T47D (cell line): ENCODE results near the gene RUFY4.
A peak's percentile ranks its signal among the peaks of the same experiment; 100 is the strongest.
"Not testable (repeated sequence)": the region's sequence is repeated elsewhere in the genome, so short reads cannot be mapped to it uniquely, and the experiment has no call there.

Source experiments
- DNase-seq, 2 experiments: peaks; one replicate each; pipeline versions ENCODE4 v3.0.0 to v3.0.0-alpha.2; 2011 to 2012; ENCODE audit warnings: low read depth in 1 of 2, low spot score in 1 of 2
- JUND ChIP-seq: IDR thresholded peaks from 2 replicates; pipeline ENCODE4 v1.6.1; 2012; ENCODE audit warnings: low read depth
- in situ Hi-C: cut with HindIII; loops from 2 replicates; pipeline ENCODE4 v1.10.0; 2016; ENCODE audit warnings: low sequenced_read_pairs, low pct_unique_long_range_greater_than_20kb

Gene RUFY4

DNA sequence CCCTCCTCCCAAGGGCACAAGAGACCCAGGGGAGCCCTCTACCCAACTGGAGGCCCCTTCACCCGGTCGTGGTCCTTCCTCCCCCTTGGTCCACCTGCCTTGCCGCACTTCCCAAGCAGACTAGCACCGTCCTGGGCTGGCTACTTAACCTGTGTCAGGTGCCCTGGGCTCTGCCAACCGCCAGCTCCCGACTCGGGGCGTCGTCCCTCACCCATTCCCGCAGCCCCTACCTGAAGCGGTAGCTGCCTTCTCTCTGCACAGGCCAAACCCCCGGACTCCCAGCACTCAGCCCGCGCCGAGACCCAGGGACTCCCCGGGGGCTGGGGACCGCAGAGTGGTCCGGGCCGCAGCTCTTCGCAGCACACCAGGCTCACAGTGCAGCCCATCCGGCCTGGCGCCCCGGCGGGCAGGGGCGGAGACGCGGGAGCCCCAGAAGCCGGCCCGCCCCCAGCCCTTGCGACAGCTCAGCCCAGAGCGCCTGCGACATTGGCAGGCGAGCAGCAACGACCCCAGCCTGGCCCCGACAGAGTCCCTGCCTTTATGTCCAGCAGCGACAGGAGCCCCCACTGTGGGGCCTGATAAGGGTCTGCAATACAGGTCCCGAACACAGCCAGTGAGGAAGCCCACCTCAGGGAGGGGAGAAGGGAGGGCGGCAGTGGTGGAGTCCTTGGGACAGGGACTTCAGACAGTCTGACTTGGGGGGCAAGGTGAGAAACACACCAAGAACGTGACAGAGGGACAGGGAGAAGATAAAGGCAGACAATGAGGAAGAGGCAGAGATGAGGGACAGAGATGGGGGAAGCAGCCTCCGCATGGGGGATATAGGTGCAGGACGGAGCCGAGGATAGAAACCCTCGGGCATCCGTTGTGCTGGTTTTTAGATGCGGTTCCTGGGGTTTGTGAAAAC, 35.2 kb upstream of the RUFY4 start:
- TF ChIP-seq JUND = no peak
- no peak for DNase-seq
- in situ Hi-C loops = no loop called here

DNA sequence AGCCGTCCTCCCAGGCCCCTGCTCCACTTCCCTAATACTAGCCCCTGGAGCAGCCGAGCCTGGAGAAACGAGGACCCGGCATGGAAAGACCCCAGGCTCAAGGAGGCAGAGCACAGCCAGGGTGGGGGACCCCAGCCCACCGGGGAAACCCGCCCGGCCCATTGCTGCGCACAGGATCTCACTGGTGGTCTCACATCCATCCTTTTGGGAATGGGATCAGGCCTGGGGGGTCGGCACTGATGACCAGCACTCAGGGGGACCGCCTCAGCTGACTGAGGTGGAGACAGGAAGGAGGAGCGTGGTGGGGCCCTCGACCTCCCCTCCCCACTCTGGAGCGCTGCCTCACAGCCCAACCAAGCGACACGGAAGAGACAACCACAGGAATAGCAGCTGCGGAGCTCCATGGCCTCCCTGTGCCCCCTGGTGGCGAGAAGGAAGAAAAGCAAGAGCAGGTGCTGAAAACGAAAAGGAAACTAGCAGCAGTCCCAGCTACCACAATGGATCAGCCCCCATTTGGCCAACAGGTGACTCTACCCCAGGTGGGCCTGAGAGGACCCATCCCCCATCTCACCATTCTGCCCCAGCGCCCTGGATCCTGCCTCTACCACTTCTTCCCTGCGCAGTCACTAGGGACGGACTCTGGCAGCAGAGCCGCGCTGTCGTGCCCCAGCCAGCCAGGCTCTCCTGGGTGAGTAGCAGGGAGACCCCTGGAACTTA, 34.4 kb upstream of the RUFY4 start:
- in situ Hi-C loops = not testable (repeated sequence)
- DNase-seq = peak; percentile 33 to 54

DNA sequence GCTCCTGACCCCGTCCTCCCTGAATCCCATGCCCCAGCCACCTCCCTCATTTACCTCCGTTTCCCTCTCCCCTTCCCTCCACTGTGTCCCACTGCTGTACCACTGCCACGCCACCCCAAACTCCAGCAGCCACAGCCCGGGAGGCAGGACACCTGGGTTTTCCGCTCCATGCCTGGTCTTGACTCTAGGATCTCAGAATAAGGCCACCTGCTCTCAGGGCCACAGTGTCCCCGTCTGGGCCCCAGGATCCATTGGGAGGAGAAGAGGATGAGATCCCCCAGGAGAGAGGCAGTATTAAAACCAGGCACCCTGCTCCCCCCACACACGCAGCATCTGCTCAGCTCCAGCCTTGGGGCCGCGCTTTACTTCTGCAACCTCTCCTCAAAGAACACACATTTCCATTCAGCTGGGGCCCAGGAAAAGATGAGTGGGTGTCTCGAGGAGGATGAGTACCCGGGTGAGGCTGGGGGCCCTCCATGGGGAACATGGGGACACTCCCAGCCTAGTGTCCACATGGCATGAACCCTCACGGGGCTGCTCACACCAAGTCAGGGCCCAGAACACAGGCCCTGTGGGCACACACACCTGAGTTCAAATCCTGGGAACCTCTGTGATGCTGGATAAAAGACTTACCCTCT, 33.5 kb upstream of the RUFY4 start:
- TF ChIP-seq JUND = no peak
- DNase-seq = no peak
- in situ Hi-C loops = no loop called here

DNA sequence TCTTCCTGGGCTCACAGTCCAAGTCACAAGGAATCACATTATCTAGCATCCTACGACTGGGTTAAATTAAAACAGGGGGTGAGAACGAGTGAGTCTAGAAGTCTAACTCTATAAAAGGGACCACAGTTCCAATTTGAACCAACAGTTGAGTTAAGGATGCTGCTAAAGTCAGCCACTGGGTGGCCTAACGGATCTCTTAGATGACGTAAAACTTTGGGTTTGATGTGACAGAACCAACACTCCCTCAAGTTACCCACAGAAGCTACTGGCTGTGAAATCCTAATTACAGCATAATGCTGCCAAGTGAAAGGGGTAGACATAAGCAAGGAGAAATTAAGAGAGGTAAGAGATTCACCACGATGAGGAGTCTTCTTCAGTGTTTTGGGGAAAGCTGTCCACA, 32.7 kb upstream of the RUFY4 start:
- no peak for DNase-seq
- in situ Hi-C loops = no loop called here
- no peak for TF ChIP-seq JUND

DNA sequence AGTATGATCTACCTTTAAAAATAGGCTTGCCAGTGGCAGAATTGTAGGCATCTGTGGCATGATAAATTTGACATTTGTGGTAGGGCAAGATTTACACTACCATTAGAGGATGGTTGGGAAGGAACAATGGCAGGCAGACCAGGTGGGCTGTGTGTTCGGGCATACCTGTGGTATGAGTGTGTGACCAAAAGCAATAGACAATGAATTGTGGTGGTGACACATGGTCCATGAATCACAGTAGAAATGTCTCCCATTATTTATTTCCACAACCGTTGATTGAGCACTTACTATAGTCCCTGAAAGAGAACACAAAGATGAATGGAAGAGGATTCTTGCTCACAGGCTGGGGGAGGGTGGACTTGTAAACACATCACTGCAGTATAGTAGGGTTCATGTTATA, 29.9 kb upstream of the RUFY4 start:
- in situ Hi-C loops = no loop called here
- no peak for DNase-seq
- TF ChIP-seq JUND = no peak

DNA sequence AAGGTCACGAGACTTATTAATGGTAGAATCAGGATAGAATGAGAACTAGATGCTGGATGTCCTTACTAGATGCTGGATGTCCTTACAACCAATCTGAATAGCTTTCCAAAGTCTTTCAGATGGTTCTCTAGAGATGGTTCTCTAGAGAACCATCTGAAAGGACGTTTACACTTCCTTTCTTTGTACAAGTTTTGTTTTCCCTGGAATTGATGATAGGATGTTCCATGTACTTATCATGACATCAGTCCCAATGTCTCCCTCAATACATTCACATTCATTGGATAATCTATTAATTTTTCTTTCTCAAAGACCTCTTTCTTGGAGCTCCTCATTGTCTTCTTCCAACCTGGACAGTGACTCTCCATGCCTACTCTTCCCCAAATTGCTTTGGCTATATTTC, 28.2 kb upstream of the RUFY4 start:
- TF ChIP-seq JUND = no peak
- in situ Hi-C loops = no loop called here
- DNase-seq = no peak

DNA sequence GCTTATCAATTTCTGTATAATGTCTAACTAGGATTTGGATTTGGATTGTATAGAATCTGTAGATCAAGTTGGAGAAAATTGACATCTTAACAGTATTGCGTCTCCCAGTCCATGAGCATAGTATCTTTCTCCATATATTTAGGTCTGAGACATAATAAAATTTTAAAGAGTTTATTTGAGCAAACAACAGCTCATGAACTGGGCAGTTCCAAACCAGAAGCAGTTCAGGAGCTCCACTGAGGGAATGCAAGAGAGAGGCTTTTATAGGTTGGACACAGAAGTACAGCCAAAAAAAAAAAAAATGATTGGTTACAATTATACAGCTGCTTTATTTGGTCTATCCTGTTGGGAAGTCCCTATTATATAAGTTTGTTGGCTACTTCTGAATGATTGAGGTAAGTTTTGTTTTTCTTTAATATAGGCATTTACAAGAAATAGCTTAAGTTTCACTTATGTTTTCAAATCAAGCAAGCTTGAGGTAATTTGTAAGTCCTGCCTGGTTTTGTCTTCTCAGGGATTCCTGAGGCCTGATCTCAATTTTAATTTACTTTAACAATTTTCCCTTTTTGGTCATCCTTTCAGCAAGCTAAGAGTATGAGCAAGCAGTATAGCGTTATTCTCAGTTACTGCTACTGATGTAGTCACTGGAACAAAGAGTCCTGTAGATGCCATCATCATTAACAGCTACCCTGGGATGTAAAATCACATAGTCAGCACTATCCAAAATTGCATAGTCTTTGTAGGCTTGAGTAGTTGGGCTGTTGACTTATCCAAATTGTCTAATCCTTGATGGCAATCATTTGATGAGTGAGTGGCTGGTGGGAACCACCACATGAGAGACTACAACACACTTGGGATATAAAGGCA, 27.5 kb upstream of the RUFY4 start:
- no peak for TF ChIP-seq JUND
- no peak for DNase-seq
- in situ Hi-C loops = no loop called here

DNA sequence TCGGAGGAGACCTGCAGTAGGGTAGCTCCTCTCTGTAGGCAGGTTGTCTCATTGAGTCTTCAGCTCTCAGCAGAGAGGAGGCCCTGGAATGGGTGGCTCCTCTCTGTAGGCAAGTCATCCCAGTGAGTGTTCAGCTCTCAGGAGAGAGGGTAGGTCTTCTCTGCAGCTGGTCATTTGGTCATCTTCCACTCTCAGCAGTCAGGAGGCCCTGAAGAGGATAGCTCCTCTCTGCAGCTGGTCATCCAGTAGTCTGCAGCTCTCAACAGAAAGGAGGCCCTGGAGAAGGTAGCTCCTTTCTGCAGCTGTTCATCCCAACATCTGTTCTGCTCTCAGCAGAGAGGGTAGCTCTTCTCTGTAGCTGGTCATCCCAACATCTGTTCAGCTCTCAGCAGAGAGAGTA, 26.0 kb upstream of the RUFY4 start:
- DNase-seq = peak in 1 of 2 experiments; percentile 7
- no peak for TF ChIP-seq JUND
- in situ Hi-C loops = no loop called here

DNA sequence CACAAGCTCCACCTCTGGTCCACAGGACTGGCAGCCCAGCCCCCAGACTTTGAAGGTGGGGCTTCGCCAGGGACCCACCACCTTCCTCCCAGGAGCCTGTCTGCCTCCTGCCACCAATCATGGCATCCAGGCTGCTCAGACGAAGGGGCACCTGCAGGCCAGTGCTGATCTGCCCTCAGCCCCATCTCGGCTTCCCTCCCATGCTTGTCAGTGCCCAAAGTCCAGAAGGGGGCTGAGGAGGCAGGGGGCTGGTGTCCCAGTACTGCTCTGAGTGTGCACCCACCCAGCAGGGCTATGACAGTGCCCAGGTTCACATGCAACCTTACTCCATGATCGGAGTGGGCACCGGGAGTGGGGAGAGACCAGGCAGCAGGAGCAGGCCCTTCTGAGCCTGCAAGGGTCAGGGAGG, 25.3 kb upstream of the RUFY4 start:
- no peak for DNase-seq
- no peak for TF ChIP-seq JUND

DNA sequence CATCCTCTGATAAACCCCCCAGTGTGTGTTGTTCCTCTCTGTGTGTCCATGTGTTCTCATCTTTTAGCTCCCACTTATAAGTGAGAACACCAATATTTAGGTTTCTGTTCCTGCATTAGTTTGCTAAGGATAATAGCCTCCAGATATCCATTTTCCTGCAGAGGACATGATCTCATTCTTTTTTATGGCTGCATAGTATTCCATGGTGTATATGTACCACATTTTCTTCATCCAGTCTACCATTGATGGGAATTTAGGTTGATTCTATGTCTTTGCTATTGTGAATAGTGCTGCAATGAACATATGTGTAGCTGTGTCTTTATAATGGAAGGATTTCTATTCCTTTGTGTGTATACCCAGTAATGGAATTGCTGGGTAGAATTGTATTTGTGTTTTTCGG, 24.5 kb upstream of the RUFY4 start:
- DNase-seq, in situ Hi-C loops: not testable (repeated sequence)

More for the DNA sequence above, 25.3 kb upstream of the RUFY4 start:
- in situ Hi-C loops = no loop called here

DNA sequence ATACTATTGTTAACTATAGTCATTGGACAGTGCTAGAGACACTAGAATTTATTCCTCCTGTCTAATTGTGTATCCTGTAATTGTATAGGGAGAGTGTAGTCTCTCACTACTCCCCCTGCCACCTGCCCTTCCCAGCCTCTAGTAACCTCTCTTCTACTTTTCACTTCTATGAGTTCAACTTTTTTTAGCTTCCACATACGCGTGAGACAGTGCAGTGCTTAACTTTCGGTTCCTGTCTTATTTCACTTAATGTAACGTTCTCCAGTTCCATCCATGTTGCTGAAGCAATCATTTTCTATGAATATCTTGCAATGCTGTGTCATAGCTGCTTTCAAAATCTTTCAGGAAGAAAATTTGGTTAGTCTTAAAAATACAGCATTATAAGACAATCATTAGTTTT, 22.8 kb upstream of the RUFY4 start:
- in situ Hi-C loops = no loop called here
- DNase-seq = no peak
- TF ChIP-seq JUND = no peak

DNA sequence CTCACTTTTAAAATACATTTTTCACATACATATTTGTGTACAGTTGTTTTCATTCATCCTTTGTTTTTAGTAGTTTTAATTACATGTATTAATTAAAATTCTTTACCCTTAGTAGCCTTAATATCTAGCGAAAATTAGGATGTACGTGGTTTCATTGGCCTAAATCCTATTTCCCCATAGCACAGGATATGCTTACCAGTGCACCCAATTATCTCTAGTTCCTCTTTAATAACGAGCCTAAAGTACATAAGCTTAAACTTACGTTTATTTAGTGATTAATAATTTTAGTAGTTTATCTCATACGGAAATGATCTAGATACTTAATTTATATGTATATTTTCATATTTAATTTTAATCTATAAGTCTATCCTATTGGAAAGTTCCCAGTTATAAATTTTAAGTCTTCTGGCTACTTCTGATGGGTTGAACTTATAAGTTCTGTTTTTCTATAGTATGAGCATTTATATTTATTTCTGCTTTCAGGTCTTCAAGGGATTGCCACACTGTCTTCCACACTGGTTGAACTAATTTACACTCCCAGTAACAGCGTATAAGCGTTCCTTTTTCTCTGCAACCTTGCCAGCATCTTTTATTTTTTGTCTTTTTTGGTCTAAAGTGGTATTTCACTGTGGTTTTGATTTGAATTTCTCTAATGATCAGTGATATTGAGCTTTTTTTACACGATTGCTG, 21.4 kb upstream of the RUFY4 start:
- no peak for TF ChIP-seq JUND
- no peak for DNase-seq
- in situ Hi-C loops = no loop called here
